H54 (cell line): Measurements from ENCODE around the gene HSPG2.

Source experiments
- DNase-seq: peaks from one replicate; pipeline ENCODE4 v3.0.0; 2011; ENCODE audit warnings: low spot score, mixed read lengths; ENCODE audit not compliant: insufficient read length
- FAIRE-seq: peaks from 3 replicates; lab custom pipeline; 2011; peaks lifted over from hg19 to GRCh38; lab: Jason Lieb, UNC
- POLR2A ChIP-seq: IDR thresholded peaks from 2 replicates; pipeline ENCODE4 v1.6.1; 2011; ENCODE audit warnings: low read depth, mild to moderate bottlenecking, low read length

HSPG2 gene

GRCh38 chr1:21907079-21907418 lies 30.1 kb downstream of the HSPG2 start:
- DNase-seq (no peak), FAIRE-seq (no peak)
- TF ChIP-seq POLR2A = no peak

GRCh38 chr1:21906173-21907078 lies 30.7 kb downstream of the HSPG2 start:
- no peak for TF ChIP-seq POLR2A
- FAIRE-seq = no peak
- DNase-seq = no peak

- DNase-seq (peak; percentile 65), FAIRE-seq (no peak)
- TF ChIP-seq POLR2A = no peak
Measured at GRCh38 chr1:21904704-21905520, 32.2 kb downstream of the HSPG2 start.

GRCh38 chr1:21904454-21904703 lies 32.7 kb downstream of the HSPG2 start:
- TF ChIP-seq POLR2A = no peak
- DNase-seq (no peak), FAIRE-seq (no peak)

- FAIRE-seq = no peak
- DNase-seq = no peak
- TF ChIP-seq POLR2A = no peak
Measured at GRCh38 chr1:21903638-21904453, 33.3 kb downstream of the HSPG2 start.

GRCh38 chr1:21902026-21903012 lies 34.8 kb downstream of the HSPG2 start:
- DNase-seq = no peak
- no peak for TF ChIP-seq POLR2A
- FAIRE-seq = no peak

GRCh38 chr1:21901473-21901847 lies 35.6 kb downstream of the HSPG2 start:
- no peak for DNase-seq
- TF ChIP-seq POLR2A = no peak

GRCh38 chr1:21900766-21901472 lies 36.2 kb downstream of the HSPG2 start:
- no peak for TF ChIP-seq POLR2A
- FAIRE-seq = no peak

More at GRCh38 chr1:21901473-21901847, 35.6 kb downstream of the HSPG2 start:
- FAIRE-seq = no peak

GRCh38 chr1:21899987-21900386 lies 37.1 kb downstream of the HSPG2 start:
- FAIRE-seq = no peak

More at GRCh38 chr1:21900766-21901472, 36.2 kb downstream of the HSPG2 start:
- DNase-seq = no peak

GRCh38 chr1:21899267-21899810 lies 37.8 kb downstream of the HSPG2 start:
- no peak for TF ChIP-seq POLR2A
- DNase-seq = no peak
- no peak for FAIRE-seq

More at GRCh38 chr1:21899987-21900386, 37.1 kb downstream of the HSPG2 start:
- DNase-seq = no peak
- no peak for TF ChIP-seq POLR2A

- no peak for TF ChIP-seq POLR2A
- FAIRE-seq = no peak
- no peak for DNase-seq
Measured at GRCh38 chr1:21898326-21899200, 38.5 kb downstream of the HSPG2 start.
